Natural killer cell treated with Interleukin-12 subunit alpha and Interleukin-12 subunit beta and Interleukin-15 and Interleukin-18, amount 100 ng/mL, for 72 hours (primary cell): ENCODE measurements around the gene LAIR2. TPM values are rescaled to one million over a fixed set of nuclear protein-coding genes. Genes with fewer than 3 reads are reported as not detected.
"Not testable (repeated sequence)": the region's sequence is repeated elsewhere in the genome, so short reads cannot be mapped to it uniquely, and the experiment has no call there.

Experiments
- ATAC-seq, 2 donors: fragments of 150-1000 bp; cut with Tn5 transposase in 1 of 2; sonication (Bioruptor Pico), chemical (Tn5 transposase) in 1 of 2; 2 replicates each; pipeline ENCODE4 v1.10.0; 2021
- DNase-seq: peaks from one replicate; pipeline ENCODE4 v3.0.0; 2022; ENCODE audit warnings: low spot score
- H3K27ac Mint-ChIP-seq, 2 donors: 1 replicate in 1 of 2; 2 replicates in 1 of 2; pipeline ENCODE4 v1.8.0; 2022; ENCODE audit warnings: mixed read lengths in 2 of 2, mild to moderate bottlenecking in 1 of 2, moderate library complexity in 1 of 2
- H3K27me3 Mint-ChIP-seq, 2 donors: 1 replicate in 1 of 2; 2 replicates in 1 of 2; pipeline ENCODE4 v1.8.0; 2022; ENCODE audit warnings: mixed read lengths in 2 of 2
- H3K36me3 Mint-ChIP-seq: one replicate; pipeline ENCODE4 v1.8.0; 2022; ENCODE audit warnings: mixed read lengths
- H3K4me1 Mint-ChIP-seq, 2 donors: 1 replicate in 1 of 2; 2 replicates in 1 of 2; pipeline ENCODE4 v1.8.0; 2022; ENCODE audit warnings: low read depth in 2 of 2, mixed read lengths in 2 of 2, mild to moderate bottlenecking in 1 of 2
- H3K4me3 Mint-ChIP-seq: one replicate; pipeline ENCODE4 v1.8.0; 2022; ENCODE audit warnings: mixed read lengths
- H3K9me3 Mint-ChIP-seq: 2 replicates; pipeline ENCODE4 v1.8.0; 2022; ENCODE audit warnings: mixed read lengths
- total RNA-seq, 2 donors: library from RNA; stranded (reverse); gene quantifications; one replicate each; pipeline ENCODE4 v1.2.3, GENCODE V29; 2022

LAIR2 gene
- total RNA-seq, 2 donors from 2014 or later: 18.4 to 48.0 TPM

GRCh38 chr19:54461613-54462012, 41.0 kb upstream of the LAIR2 start:
- DNase-seq (no peak), ATAC-seq (no peak)
- H3K4me3 Mint-ChIP-seq: peak overlapping the region; percentile 71
- peaks cover 34 to 42% of the 10 kb centered on the region in 2 donors for H3K4me1 Mint-ChIP-seq
- peak overlapping the region; percentile 66 to 67 for H3K27ac Mint-ChIP-seq
- no peaks in the 10 kb centered on the region for H3K9me3 Mint-ChIP-seq
- H3K27me3 Mint-ChIP-seq: no peaks in the 10 kb centered on the region
- H3K36me3 Mint-ChIP-seq: peaks cover 11% of the 10 kb centered on the region

GRCh38 chr19:54462047-54462654, 40.5 kb upstream of the LAIR2 start:
- Mint-ChIP-seq H3K27me3 (no peaks in the 10 kb centered on the region), H3K36me3 (peaks cover 11% of the 10 kb centered on the region), H3K4me1 (peaks cover 34 to 42% of the 10 kb centered on the region in 2 donors), H3K4me3 (peak overlapping the region; percentile 71), H3K9me3 (no peaks in the 10 kb centered on the region), H3K27ac (peak overlapping the region; percentile 66 to 67)
- DNase-seq (no peak), ATAC-seq (no peak)

GRCh38 chr19:54462655-54463530, 39.7 kb upstream of the LAIR2 start:
- DNase-seq (peak; percentile 76), ATAC-seq (peak; percentile 3 to 47)
- peaks cover 34 to 42% of the 10 kb centered on the region in 2 donors for H3K4me1 Mint-ChIP-seq
- H3K27me3 Mint-ChIP-seq: no peaks in the 10 kb centered on the region
- H3K27ac Mint-ChIP-seq: peak overlapping the region; percentile 86 to 88
- no peaks in the 10 kb centered on the region for H3K9me3 Mint-ChIP-seq
- peaks cover 11% of the 10 kb centered on the region for H3K36me3 Mint-ChIP-seq
- peak overlapping the region; percentile 80 for H3K4me3 Mint-ChIP-seq

GRCh38 chr19:54463531-54464043, 39.0 kb upstream of the LAIR2 start, which contains the start of gene LENG9:
LENG9 (minus strand) TSS chr19:54463778; CDS start chr19:54463526, 252 bp downstream.
- Mint-ChIP-seq H3K4me1 (peaks cover 28 to 36% of the 10 kb centered on the region in 2 donors), H3K9me3 (no peaks in the 10 kb centered on the region), H3K27me3 (peaks cover 0 to 3% of the 10 kb centered on the region in 2 donors), H3K27ac (peak within 1 kb of the TSS; percentile 86 to 88), H3K36me3 (peaks cover 7% of the 10 kb centered on the region), H3K4me3 (peak within 1 kb of the TSS; percentile 80)
- DNase-seq (peak; percentile 99), ATAC-seq (peak; percentile 75 to 84)

- DNase-seq: peak; percentile 97
Measured at GRCh38 chr19:54464044-54464629, 38.5 kb upstream of the LAIR2 start.

GRCh38 chr19:54464630-54465425, 37.8 kb upstream of the LAIR2 start:
- Mint-ChIP-seq H3K27ac (peak overlapping the region; percentile 86 to 88), H3K36me3 (no peaks in the 10 kb centered on the region), H3K4me3 (peak overlapping the region; percentile 80), H3K4me1 (peaks cover 18 to 24% of the 10 kb centered on the region in 2 donors), H3K9me3 (no peaks in the 10 kb centered on the region), H3K27me3 (peaks cover 5 to 15% of the 10 kb centered on the region in 2 donors)
- ATAC-seq (peak; percentile 73 to 80), DNase-seq (peak; percentile 97)

More at GRCh38 chr19:54464044-54464629, 38.5 kb upstream of the LAIR2 start:
- H3K36me3 Mint-ChIP-seq: peaks cover 1% of the 10 kb centered on the region
- peaks cover 0 to 8% of the 10 kb centered on the region in 2 donors for H3K27me3 Mint-ChIP-seq
- ATAC-seq: peak; percentile 70 to 85
- no peaks in the 10 kb centered on the region for H3K9me3 Mint-ChIP-seq
- H3K4me3 Mint-ChIP-seq: peak overlapping the region; percentile 80
- peak overlapping the region; percentile 86 to 88 for H3K27ac Mint-ChIP-seq
- peaks cover 22 to 31% of the 10 kb centered on the region in 2 donors for H3K4me1 Mint-ChIP-seq

GRCh38 chr19:54465426-54466109, 37.1 kb upstream of the LAIR2 start:
- H3K4me1 Mint-ChIP-seq: peaks cover 21 to 30% of the 10 kb centered on the region in 2 donors
- no peaks in the 10 kb centered on the region for H3K36me3 Mint-ChIP-seq
- DNase-seq (no peak), ATAC-seq (no peak)
- peak overlapping the region in 1 of 2 donors; percentile 50 for H3K27ac Mint-ChIP-seq
- H3K27me3 Mint-ChIP-seq: peaks cover 13 to 23% of the 10 kb centered on the region in 2 donors
- no peaks in the 10 kb centered on the region for H3K9me3 Mint-ChIP-seq
- H3K4me3 Mint-ChIP-seq: peak overlapping the region; percentile 63

GRCh38 chr19:54466110-54466480, 36.5 kb upstream of the LAIR2 start:
- DNase-seq, ATAC-seq, H3K9me3 Mint-ChIP-seq, H3K36me3 Mint-ChIP-seq: not testable (repeated sequence)
- Mint-ChIP-seq H3K27ac (peak overlapping the region in 1 of 2 donors; percentile 50), H3K27me3 (peaks cover 16 to 26% of the 10 kb centered on the region in 2 donors), H3K4me3 (peak overlapping the region; percentile 63), H3K4me1 (peaks cover 25 to 34% of the 10 kb centered on the region in 2 donors)

GRCh38 chr19:54469496-54469934, 33.1 kb upstream of the LAIR2 start:
- DNase-seq (peak; percentile 45), ATAC-seq (no peak)
- H3K27ac Mint-ChIP-seq: peak overlapping the region in 1 of 2 donors; percentile 57
- H3K4me3 Mint-ChIP-seq: no peak overlapping the region
- H3K36me3 Mint-ChIP-seq: no peaks in the 10 kb centered on the region
- H3K9me3 Mint-ChIP-seq: no peaks in the 10 kb centered on the region
- H3K4me1 Mint-ChIP-seq: peaks cover 17 to 19% of the 10 kb centered on the region in 2 donors
- peaks cover 26 to 36% of the 10 kb centered on the region in 2 donors for H3K27me3 Mint-ChIP-seq

GRCh38 chr19:54470276-54470887, 32.2 kb upstream of the LAIR2 start:
- peak overlapping the region in 1 of 2 donors; percentile 58 for H3K27ac Mint-ChIP-seq
- H3K36me3 Mint-ChIP-seq: no peaks in the 10 kb centered on the region
- H3K4me3 Mint-ChIP-seq: peak overlapping the region; percentile 33
- peaks cover 14% of the 10 kb centered on the region in 2 donors for H3K4me1 Mint-ChIP-seq
- ATAC-seq (no peak), DNase-seq (peak; percentile 23)
- H3K27me3 Mint-ChIP-seq: peaks cover 30 to 36% of the 10 kb centered on the region in 2 donors
- H3K9me3 Mint-ChIP-seq: no peaks in the 10 kb centered on the region

- Mint-ChIP-seq H3K4me3 (peak overlapping the region; percentile 33), H3K36me3 (no peaks in the 10 kb centered on the region), H3K4me1 (peaks cover 10 to 14% of the 10 kb centered on the region in 2 donors), H3K9me3 (no peaks in the 10 kb centered on the region), H3K27me3 (peaks cover 30 to 36% of the 10 kb centered on the region in 2 donors), H3K27ac (peak overlapping the region in 1 of 2 donors; percentile 58)
- DNase-seq (peak; percentile 60), ATAC-seq (peak; percentile 62 to 72)
Measured at GRCh38 chr19:54470991-54471782, 31.4 kb upstream of the LAIR2 start.
